A673 (cell line): ENCODE data around the gene GMPPB.

Experiments used
- EZH2 ChIP-seq: fragments of 200-600 bp; sonication (generic); IDR thresholded peaks from 2 replicates; pipeline ENCODE4 v1.6.1; 2017; ENCODE audit warnings: borderline replicate concordance, low read depth, mild to moderate bottlenecking, mixed read lengths, antibody characterized with exemption, low read length; ENCODE audit not compliant: poor library complexity, severe bottlenecking
- TF ChIP-seq, protein P1 (sequence below): fragments of 300-800, 200-600 bp; sonication (generic); conservative IDR thresholded peaks from 2 replicates; pipeline ENCODE4 v1.5.1; 2017; ENCODE audit warnings: low read depth, mild to moderate bottlenecking, antibody characterized with exemption, low read length, moderate library complexity, mixed read lengths

DNA sequence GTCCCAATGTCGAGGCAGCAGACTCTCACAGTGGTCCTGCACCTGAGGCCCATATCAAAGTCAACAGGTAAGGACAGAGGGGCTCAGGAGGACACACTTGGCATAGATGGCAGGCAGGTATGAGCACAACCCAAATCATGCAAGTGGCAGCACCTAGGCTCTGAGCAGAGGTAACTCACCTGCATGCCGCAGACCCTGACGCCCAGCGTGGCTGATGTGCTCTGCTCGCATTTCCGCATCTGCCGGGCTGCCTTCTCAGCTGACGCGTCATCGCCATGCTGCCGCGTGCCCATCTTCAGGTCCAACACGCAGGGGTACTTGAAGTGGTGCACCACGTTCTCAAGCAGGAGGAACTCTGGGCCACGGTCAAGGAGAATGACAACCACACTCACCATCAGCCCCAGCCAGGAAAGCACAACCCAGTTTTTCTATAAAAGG is 4.2 kb upstream of the GMPPB start:
- TF ChIP-seq, protein P1, sequence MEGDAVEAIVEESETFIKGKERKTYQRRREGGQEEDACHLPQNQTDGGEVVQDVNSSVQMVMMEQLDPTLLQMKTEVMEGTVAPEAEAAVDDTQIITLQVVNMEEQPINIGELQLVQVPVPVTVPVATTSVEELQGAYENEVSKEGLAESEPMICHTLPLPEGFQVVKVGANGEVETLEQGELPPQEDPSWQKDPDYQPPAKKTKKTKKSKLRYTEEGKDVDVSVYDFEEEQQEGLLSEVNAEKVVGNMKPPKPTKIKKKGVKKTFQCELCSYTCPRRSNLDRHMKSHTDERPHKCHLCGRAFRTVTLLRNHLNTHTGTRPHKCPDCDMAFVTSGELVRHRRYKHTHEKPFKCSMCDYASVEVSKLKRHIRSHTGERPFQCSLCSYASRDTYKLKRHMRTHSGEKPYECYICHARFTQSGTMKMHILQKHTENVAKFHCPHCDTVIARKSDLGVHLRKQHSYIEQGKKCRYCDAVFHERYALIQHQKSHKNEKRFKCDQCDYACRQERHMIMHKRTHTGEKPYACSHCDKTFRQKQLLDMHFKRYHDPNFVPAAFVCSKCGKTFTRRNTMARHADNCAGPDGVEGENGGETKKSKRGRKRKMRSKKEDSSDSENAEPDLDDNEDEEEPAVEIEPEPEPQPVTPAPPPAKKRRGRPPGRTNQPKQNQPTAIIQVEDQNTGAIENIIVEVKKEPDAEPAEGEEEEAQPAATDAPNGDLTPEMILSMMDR: no peak
- TF ChIP-seq EZH2: no peak
